Measurements from ENCODE around the gene NPY5R.

GRCh38 chr4:163335384-163335783, 8.3 kb upstream of the NPY5R start:
- TF ChIP-seq CTCF (IDR thresholded peaks at IDR 0.05 in 4 of 5, conservative IDR thresholded peaks at IDR 0.05 in 1 of 5) (no peak), POLR2A (IDR thresholded peaks at IDR 0.05) (no peak)
